Left cardiac atrium (tissue), 4 donors: ENCODE measurements around the gene KRTAP25-1. TPM values are rescaled to one million over a fixed set of nuclear protein-coding genes. Genes with fewer than 3 reads are reported as not detected.
A peak's percentile ranks its signal among the peaks of the same experiment; 100 is the strongest.

ENCODE experiments used
- ATAC-seq, 2 donors: fragments of 200-7000 bp; cut with Tn5 transposase; one replicate each; pipeline ENCODE4 v1.9.1; 2020; ENCODE audit warnings: mild to moderate bottlenecking in 2 of 2, moderate library complexity in 2 of 2
- DNase-seq: peaks from one replicate; pipeline ENCODE4 v3.0.0-alpha.2; 2020
- intact Hi-C, 2 donors: fragments of 100-400 bp; cut with DNase I; formaldehyde crosslinking; loops; one replicate each; pipeline versions ENCODE4 v1.14.1 to v1.15.1; 2022 to 2023
- long read RNA-seq: library from polyadenylated mRNA; unstranded; transcript quantifications from one replicate; pipeline ENCODE4 v2.0.0, GENCODE V29; 2021
- total RNA-seq, 2 donors: library from RNA; stranded (reverse); fragmentation: NEBNext Ultra II Directional; extraction: Animal tissue kit (Norgen Biotek cat#: 25700); gene quantifications; one replicate each; pipeline ENCODE4 v1.2.1, GENCODE V29; 2021
- donor health status: DM: no; HTN: yes; CAD: no.
- donor health status: DM: no; HTN: yes; CAD: no; lungs with severe emphysema.
- donor health status: DM: yes; HTN: yes; CAD: no.
- donor health status: Dilated cardiomyopathy.

The KRTAP25-1 gene, protein sequence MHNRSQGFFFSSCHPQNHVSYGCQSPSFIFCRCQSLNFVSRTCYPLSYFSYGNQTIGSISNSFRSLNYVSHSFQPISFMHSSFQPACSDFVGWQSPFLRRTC
- total RNA-seq: not detected
- long read RNA-seq: 0 reads

DNA sequence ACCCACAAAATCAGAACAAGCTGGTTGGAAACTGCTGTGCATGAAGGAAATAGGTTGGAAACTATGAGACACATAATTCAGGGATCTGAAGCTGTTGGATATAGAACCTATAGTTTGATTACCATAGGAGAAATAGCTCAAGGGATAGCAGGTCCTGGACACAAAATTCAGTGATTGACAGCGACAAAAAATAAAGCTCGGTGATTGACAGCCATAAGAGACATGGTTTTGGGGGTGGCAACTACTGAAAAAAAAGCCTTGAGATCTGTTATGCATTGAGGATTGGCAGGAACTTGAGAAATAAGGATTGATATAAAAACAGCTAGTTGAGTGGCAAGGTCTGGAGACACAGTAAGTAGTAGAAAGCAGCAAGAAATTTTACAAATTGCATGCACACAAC lies at the start of gene KRTAP25-1:
TSS of gene KRTAP25-1 (minus strand) at position 300 of the 400 bp plus-strand sequence. CDS start at position 276, 24 bp downstream.
- ATAC-seq: no peak

DNA sequence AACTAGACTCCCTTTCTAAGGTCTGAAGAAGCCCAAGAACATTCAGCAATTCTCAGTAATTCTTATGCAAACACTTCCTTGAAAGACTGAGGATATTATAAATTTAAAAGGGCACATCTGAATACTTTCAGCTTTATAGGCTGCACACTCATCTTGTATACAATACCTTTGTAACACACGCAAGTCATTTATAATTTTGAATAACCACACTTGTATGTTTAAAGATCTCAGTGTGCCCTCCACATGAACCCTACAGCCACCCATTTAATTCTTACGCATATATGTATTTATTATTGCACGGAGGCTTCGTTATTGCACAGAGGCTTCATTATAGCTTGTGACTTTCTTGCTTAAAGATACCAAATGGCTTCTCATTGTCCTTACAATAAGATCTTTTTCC lies 49.4 kb upstream of the KRTAP25-1 start:
- intact Hi-C loops: loop anchor here in 1 of 2 donors (5.0 kb wide), 1 partner anchor 94 kb away; the partner anchor contains the start of gene KRTAP13-4
- no peak for ATAC-seq

More for the DNA sequence above, at the start of gene KRTAP25-1:
- intact Hi-C loops: no loop called here
- DNase-seq: no peak

DNA sequence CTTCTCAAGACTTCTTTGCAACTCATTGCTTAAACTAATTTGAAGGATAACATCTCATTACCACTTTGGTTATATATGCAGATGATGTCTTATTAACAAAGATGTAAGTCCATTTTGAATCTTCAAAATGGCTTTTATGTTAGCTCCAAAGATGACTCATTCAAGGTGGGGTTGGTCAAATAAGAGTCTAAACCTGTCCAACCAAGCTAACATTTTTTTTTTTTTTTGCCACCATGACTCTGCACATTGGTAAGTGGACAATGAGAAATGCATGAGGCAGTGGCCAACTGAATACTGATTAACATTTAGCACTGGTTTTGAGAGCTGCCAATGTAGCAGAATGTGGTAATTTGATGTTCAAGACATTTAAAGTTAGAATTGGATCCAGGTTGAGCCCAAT lies 48.5 kb upstream of the KRTAP25-1 start:
- intact Hi-C loops: loop anchor here in 1 of 2 donors (5.0 kb wide), 1 partner anchor 95 kb away; the partner anchor contains the start of gene KRTAP13-4
- ATAC-seq (no peak), DNase-seq (no peak)

More for the DNA sequence above, 49.4 kb upstream of the KRTAP25-1 start:
- no peak for DNase-seq

DNA sequence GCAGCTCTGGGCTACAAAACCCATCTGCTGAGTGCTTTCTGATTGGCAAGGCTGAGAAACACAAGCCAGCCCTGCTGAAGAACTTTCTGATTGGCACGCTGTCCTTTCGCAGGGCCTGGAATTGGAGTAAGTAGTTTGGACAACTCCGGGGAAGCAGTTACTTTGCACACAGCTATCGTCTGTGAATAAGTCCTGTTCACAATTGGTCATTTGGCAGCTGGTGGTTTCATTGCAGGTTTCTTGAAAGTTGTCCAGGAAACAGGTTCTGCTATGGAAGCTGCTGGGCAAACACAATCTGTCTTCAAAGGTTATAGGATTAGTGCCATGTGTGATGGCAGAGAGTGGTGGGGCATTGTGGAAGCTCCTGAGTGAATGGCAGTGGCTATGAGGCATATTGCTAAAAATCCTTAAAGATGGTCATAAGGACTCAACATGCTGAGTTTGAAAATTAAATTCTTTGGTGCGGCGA lies 48.0 kb upstream of the KRTAP25-1 start, which contains the start of gene KRTAP27-1:
TSS of gene KRTAP27-1 (minus strand) at position 419 of the 469 bp plus-strand sequence. CDS start at position 393, 26 bp downstream.
- no peak for DNase-seq
- ATAC-seq: no peak
- intact Hi-C loops: loop anchor here in 1 of 2 donors (5.0 kb wide), 1 partner anchor 95 kb away; the partner anchor contains the start of gene KRTAP13-4

DNA sequence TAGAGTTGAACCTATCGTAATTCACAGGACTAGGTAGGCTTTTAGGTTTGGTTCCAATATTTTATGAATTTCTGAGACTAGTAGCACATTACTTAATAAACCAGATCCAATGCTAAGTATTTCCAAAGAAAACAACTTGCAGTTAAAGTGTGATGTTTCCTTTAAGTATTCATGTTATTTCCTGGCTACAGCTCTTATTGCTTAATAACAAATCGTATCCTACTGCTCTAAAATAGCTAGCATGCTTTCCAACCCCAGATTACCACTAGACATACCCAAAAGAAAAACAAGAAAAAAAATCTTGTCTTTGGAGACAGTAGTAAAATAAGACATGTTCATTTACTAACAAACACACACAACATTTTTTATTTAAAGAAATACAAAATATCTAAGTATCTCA lies 47.3 kb upstream of the KRTAP25-1 start:
- ATAC-seq (peak in 1 of 2 donors; percentile 31), DNase-seq (no peak)
- intact Hi-C loops: loop anchor here in 1 of 2 donors (5.0 kb wide), 1 partner anchor 96 kb away; the partner anchor contains the start of gene KRTAP13-4

DNA sequence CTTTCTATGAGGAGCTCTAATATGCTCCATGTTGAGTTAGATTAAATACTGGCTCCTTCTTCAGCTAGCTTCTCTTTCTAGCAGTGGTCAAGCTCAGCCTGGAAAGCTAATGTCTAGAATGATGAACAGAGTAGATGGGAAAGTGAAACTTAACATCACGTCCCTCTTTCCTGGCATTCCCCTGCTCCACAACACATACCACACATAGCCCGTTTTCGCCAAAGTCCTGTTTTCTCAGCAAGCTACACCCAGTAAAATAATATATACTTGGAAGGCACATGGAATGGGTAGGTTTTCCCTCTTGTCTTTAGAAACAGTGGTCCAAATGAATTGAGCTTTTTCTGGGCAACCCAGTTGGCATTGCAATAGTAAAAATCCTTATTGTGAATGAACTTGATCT lies 44.4 kb upstream of the KRTAP25-1 start:
- DNase-seq: no peak
- no peak for ATAC-seq
- intact Hi-C loops: no loop called here

DNA sequence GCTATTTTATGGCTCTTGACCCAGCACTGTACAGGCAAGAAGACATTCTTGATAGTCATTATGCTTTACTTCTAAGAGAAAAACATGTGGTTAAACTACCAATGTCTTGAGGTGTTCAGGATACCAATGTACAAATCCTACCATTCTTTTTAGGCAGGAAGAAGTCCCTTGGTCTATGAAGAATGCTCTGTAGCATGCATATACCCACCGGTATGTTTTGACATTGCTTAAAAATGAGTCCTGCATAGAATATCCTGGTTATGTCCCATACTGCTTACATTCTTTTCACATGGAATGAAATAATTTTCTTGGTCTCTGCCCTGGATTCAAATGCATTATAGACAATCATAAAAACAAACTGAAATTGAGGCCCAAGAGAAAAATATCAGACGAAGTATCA lies 43.4 kb upstream of the KRTAP25-1 start:
- intact Hi-C loops: no loop called here

DNA sequence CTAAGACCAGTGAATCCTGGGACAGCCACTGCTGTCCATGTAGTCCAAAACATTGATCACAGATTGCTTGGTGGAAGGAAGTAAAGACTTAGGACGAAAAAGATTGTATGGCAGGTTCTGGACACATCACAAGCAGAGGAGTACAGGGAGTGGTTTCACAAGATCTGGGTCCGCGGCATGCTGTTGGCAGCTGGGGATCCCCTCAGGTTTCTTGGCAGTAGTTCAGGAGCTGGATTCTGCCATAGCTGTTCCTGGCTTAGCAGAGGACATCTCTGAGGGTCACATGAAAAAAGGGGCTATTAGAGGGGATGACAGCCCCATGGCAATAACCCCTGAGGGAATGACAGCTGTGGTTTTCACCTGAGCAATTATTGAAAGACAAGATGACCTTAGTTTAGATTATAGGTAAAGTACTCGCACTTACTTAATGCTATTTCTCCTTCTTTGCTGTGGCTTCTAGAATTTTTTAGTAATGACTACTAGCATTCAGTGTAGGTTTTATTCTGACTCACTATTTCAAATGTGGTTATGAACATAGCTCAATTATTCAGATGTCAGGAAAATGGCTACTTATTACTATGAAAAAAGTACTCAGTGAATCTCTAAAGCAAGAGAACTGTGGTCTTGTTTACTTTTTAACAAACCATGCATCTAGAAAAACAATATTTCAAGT lies 40.0 kb upstream of the KRTAP25-1 start:
- intact Hi-C loops: no loop called here
- ATAC-seq: no peak

More for the DNA sequence above, 43.4 kb upstream of the KRTAP25-1 start:
- DNase-seq (no peak), ATAC-seq (no peak)

DNA sequence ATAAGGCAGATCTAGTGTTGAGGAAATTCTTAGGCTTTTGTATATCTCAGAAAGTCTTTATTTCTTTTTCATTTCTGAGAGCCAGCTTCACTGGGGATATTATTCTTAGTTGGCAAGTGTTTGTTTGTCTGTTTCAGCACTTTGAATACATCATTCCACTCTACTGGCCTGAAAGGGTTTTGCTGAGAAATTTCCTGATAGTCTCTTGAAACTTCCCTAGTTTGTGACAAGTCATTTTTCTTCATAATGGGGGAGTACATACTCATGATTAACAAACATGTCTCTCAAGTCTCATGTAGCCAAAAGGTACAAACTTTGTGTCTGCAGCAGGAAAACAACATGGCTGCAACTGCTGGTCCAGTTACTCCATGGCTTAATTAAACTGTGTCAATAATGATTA lies 37.1 kb upstream of the KRTAP25-1 start:
- DNase-seq: no peak
- intact Hi-C loops: no loop called here
- no peak for ATAC-seq

More for the DNA sequence above, 40.0 kb upstream of the KRTAP25-1 start:
- no peak for DNase-seq

DNA sequence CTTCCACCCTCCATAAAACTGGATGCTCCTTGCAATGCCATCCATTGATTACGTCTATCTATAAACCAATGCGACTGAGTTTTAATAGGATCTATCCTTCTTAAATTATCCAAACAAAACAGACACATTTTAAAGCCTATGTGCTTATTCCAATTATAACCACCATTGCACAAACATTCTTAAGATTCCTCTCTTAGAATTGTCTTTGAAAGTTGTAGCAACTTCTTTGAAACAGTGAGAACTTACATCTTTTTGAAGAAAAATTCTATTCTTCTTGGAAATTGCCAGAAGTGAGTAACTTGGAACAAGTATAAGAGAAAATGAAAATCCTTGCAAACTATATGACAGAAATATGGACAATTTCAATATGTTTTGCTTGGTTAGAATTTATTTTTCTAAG lies 30.9 kb upstream of the KRTAP25-1 start, which contains the start of gene KRTAP26-1:
TSS of gene KRTAP26-1 (minus strand) at position 101 of the 400 bp plus-strand sequence. CDS start 280 bp downstream, outside the sequence.
- intact Hi-C loops: no loop called here
- no peak for ATAC-seq

DNA sequence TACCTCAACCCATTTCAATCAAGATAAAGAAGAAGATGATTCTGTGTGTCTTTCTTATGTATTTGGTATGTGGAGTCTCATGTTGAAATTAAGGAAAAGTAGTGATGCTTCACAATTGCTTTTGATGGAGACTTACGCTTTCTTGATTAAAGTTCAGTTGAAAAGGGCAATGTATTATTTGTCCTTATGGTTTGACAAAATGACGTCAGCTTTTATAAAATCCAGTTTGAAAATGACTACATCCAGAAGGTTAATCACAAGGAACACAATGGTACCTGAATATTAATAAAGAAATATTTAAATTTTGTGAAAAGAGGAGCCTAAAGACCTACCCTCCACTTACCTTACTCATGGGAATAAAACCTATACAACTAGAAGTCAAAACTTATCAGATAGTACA lies 26.4 kb upstream of the KRTAP25-1 start:
- DNase-seq (no peak), ATAC-seq (no peak)
- intact Hi-C loops: no loop called here

More for the DNA sequence above, 30.9 kb upstream of the KRTAP25-1 start, which contains the start of gene KRTAP26-1:
- no peak for DNase-seq

DNA sequence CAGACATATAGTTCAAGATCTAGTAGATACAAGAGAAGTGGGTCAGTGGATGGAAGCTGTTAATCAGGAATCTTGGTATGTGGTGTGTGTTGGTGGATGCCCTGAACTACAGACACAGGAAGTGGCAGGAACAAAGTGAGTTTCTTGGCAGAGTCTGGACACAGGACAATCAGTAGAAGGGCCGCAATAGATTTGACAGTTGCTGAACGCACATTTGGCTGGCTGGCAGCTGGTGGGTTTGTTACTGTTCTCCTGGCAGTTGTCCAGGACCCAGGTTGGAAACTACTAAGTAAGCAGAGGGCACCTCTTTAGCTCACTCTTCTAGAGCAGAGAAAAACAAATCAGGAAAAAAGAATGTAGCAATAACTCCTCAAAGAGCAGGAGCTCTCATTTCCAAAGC lies 17.6 kb upstream of the KRTAP25-1 start:
- intact Hi-C loops: no loop called here
- ATAC-seq (no peak), DNase-seq (no peak)

DNA sequence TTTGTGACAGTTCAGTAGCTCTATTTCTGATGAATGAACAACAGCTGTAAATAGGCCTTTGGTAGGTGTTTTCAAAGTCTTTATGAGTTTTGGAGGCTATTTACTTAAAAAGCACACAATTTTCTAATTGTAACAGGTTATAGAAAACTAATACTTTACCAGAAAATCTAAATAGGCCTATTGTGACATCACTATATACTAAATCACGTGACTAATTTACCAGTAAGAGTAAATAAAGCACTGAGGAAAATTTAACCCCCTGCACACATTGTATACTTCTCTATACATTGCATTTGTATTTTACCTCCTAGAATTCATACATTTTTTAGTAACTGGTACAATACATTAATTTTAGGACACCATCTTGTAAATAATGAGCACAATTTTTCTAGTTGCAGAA lies 15.8 kb upstream of the KRTAP25-1 start:
- intact Hi-C loops: no loop called here
- DNase-seq (no peak), ATAC-seq (no peak)

DNA sequence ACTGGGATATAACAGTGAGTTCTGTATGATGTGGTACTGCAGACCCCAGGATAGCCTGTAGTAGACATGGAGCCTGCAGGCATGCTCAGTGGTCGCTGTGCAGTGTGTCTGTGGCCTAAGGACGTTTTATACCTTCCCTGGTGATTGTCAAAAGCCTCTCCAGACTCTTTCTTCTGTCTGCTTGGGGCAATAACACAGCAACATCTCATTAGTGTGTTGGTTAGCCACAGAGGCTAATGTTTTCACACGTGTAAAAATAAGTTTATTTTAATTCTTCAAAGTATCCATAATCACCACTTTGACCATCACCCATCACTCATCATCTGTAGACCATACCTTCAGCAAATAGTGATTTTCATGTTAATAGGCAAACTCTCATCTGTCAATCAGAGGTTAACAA lies 6.5 kb downstream of the KRTAP25-1 start, which contains the start of gene KRTAP24-1:
TSS of gene KRTAP24-1 (minus strand) at position 101 of the 400 bp plus-strand sequence. CDS start at position 83, 18 bp downstream.
- intact Hi-C loops: no loop called here
- DNase-seq (no peak), ATAC-seq (no peak)

DNA sequence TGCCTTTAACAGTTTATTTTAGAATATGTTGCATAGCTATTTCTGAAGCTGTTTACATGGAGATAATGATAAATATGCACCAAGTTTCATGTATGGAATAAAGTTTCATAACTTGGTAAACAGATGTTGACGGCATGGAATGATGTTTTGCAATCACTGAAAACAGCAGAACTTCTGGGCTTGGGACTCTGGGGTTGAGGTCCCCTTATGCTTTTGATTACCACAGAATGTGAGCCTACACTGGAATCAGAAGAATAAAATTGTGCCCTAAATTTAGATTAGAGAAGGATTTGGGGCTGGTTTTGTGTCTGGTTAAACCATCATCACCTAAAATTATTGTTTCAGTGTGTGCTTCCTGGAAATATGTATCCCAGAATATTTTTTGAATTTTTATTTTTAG lies 17.7 kb downstream of the KRTAP25-1 start:
- intact Hi-C loops: no loop called here

DNA sequence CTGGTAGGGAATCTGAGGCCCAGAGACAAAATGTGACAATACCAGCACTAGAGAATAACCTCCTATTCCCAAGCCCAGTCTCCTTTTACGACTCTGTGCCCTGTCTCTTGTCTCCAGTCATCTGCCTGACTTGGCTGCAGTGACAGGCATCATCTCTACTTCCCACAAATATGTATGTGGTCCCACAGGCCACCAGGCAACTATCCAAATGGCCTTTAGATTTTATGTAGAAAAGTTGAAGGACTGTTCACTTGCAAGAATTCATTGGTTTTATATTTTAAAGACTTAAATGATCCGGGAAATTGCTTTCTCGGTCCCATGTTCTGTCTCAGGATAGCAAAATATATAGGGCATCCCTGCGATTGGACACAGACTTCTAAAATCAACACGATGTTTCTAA lies 18.2 kb downstream of the KRTAP25-1 start:
- intact Hi-C loops: no loop called here
- ATAC-seq (no peak), DNase-seq (no peak)

More for the DNA sequence above, 17.7 kb downstream of the KRTAP25-1 start:
- no peak for ATAC-seq
- DNase-seq: no peak

DNA sequence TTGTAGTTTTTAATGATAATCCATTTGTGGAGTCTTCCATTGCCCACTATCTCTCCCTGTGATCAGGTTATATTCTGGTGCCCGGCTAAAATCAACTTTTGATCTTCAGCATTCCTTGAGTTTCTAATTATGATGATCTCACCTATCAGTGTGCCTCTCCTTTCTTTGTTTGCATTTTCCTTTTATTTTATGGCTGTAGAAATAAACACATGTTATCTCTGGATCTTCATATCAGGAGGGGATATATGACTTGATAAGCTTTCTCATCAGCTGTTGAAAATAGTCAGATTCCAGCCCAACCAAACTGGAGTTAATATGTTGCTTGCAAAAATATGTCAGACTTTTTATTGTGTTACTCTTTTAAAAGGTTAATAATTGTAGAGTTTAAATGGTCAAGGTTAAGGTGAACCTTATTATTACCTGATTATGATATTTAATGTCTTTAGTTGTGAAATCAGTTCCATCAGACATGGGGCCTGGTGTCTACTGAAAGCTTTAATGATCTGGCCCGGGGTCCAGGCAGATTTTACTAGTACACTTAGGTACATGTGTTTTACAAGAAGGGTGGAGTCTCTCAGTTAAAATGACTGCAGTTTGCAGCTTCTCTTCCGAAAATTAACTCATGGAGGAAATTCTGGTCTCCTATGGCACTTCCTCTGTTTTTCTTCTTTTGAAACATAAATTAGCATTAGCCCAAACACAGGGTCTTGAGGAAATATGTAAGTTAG lies 19.3 kb downstream of the KRTAP25-1 start:
- no peak for ATAC-seq
- no peak for DNase-seq
- intact Hi-C loops: no loop called here

DNA sequence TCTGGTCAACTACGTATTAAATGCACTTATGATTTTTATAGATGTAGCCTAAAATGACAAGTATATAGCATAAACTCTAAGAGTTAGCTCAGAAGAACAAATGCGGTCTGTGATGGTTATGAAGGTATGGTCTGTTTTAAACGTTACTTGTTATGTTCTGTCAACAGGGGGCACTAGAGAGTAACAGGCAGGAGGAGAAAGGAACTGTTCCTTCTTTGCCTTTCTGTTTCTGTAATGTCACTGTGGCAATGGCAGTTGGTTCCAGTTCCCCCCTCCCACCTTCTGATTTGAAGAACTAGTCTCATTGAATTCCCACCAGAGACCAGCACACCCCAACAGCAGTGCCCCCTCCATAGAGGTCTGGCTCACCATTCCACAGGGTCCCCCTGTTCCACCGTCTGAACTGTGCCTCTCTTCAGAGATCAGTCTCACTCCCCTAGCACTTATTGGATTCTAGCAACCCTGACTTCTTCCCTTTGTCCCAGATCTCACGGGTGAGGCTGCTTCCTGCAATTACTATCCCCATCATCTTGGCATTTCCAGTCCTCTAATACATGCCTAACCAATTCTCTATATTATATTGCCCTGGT lies 20.6 kb downstream of the KRTAP25-1 start:
- intact Hi-C loops: no loop called here
- DNase-seq (no peak), ATAC-seq (no peak)

DNA sequence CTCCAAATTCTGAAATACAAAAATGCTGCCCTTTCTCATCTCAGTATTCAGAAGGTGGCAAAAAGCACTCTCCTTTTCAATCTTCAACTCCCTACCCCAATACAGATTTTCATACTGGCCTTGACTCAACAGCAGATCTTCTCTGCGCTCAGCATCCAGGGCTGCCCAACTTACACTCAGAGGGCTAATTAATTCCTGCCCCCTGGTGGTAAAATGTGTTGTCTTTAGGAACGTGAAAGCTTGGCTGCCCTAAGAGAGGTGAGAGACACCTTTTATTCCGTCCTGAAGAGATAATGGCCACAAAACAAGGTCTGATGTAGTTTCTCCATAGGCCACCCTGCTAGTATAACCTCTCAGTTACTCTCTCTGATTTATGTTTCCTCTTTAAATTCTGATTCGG lies 31.5 kb downstream of the KRTAP25-1 start:
- intact Hi-C loops: loop anchor here in 1 of 2 donors (5.0 kb wide), 1 partner anchor 185 kb away; no protein-coding TSS in a partner anchor
- ATAC-seq: peak in 1 of 2 donors; percentile 50

More for the DNA sequence above, 31.5 kb downstream of the KRTAP25-1 start:
- no peak for DNase-seq
